AG09309 (cell line): ENCODE results near the gene CHST1.
A peak's percentile ranks its signal among the peaks of the same experiment; 100 is the strongest.

ENCODE experiments used
- DNase-seq: peaks from one replicate; pipeline ENCODE4 v3.0.0-alpha.2; 2010; ENCODE audit warnings: low read depth
- H3K4me3 ChIP-seq: 2 replicates; pipeline ENCODE4 v1.5.1; 2011; ENCODE audit warnings: mild to moderate bottlenecking, low read depth, low read length, moderate library complexity; ENCODE audit not compliant: control insufficient read depth
- CTCF ChIP-seq: IDR thresholded peaks from 2 replicates; pipeline ENCODE4 v1.5.1; 2011; ENCODE audit warnings: mild to moderate bottlenecking, low read depth, low read length, inconsistent platforms; ENCODE audit not compliant: insufficient read depth, control insufficient read depth; ENCODE audit errors: missing control alignments

The CHST1 gene

DNA sequence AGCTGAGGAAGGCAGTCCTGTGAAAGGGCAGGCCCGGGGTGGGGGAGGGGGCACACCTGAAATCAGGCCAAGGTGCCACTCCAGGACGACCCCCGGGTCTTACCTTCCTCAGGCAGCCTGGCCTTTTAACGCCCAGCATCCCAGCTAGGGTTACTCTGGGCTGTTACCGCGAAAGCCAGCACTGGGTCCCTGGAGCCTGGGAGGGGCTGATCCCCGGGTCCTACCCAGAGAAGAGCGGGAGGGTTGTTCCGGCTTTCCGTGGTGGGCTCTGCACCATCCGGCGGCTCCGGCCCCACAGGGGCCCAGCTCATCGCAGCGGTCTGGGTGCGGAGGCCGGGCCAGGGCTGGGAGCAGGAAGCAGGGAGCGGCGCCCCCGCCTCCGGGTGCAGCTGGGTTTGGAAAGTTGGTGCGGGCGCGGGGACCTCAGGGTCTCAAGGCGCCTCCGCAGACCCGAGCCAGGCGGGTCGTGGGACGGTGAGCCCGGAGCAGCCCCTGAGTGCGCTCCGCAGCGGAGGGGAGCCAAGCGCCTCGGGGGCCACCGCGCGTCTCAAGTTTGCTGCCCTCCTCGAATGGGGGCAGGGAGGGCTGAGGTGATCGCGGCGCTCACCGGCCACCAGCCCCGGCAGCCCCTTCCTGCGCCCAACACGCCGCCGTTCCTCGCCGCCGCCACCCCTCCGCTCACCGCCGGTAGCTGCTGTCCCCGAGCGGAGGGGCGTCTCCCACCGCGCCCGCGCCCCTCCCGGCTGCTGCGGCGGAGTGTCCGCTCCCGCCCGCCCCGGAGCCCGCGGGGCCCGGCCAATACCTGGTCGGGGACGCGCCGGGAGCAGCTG, 831 bp downstream of the CHST1 start:
- TF ChIP-seq CTCF = no peak
- peak overlapping the region; percentile 40 for H3K4me3 ChIP-seq
- no peak for DNase-seq

DNA sequence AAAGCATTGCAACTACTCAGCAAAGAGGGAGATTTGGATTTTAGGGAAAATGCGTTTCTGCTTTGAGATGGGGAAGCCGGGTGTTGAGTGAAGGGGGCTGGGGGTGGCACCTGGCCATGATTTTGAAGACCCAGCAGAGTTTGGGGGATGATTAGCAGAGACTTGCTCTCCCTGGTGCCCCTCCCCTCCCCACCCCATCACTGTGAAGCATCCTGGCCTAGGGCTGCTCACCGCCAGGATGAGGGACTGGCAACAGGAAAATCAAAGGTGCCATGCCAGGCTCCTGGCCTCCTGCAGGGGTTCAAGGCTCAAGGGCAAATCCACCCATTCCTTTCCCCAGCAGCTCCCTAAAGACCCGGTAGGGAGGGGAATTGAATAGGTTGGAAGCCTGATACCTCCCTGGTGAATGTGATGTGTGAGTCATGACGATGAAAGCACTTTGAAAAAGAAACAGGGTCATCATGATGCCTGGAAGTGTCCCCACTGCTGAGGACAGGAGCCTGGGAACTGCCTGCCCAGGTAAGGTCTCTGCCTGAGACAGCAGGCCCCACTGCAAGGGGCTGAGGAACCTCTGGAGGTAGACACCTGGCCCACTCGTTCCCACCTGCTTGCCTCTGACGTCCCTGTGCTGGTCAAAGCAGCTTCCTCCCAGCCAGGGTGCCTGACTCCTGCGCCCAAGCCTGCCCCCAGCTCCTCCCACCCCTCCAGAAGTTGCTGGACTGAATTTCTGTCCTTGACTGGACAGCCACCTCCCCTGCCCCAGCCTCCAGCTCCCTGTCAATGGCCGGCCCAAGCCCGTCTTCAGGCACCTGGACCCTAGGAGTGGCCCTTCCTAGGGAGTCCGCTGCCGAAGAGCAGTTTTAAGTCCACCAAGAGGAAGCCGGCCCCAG, 1.7 kb downstream of the CHST1 start:
- no peak for DNase-seq
- peak overlapping the region; percentile 40 for H3K4me3 ChIP-seq
- no peak for TF ChIP-seq CTCF

DNA sequence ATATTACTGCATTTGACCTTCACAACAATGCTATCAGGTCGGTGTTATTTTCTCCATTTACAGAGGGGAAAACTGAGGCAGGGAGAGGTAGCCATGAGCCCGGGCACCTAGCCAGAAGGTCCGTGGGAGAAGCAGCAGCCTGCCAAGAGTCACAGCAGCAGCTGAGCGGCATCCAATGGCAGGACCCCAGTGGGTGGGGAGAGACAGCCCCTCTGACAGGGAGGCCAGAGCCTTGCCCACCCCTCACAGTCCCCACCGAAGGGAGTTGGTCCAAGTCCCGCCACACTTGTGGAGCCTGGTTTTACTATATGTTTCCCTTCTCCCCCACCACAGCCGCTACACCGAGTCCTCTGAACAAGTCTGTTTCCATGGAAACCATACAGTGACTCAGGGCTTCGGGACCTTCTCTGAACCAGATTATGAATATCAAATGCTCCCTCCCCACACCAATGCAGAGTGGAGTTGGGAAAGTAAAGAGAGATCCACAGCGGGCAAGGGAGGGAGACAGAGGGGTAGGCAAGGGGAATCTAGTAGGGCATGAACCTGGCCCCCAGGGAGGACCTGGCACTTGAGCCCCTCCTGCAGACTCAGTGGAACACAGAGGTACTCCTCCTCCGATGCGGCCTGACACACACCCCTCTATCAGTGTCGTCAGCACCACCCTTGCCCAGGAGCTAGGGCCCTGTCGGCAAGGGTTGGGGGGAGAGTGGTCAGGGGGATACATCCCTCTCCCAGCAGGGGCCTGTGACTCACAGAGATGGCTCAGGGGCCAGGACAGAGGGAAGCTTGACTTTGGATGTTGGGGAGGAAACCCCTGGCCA, 2.5 kb downstream of the CHST1 start:
- TF ChIP-seq CTCF = no peak
- peak overlapping the region; percentile 6 for H3K4me3 ChIP-seq
- peak; percentile 71 for DNase-seq

GRCh38 chr11:45662096-45662664, 3.2 kb downstream of the CHST1 start:
- no peak for DNase-seq
- no peak for TF ChIP-seq CTCF
- H3K4me3 ChIP-seq = no peak overlapping the region

GRCh38 chr11:45661439-45662055, 3.9 kb downstream of the CHST1 start:
- no peak for DNase-seq
- no peak for TF ChIP-seq CTCF

More at GRCh38 chr11:45661439-45662055, 3.9 kb downstream of the CHST1 start:
- no peak overlapping the region for H3K4me3 ChIP-seq
